Measurements from ENCODE around the gene ARID3A. TPM values are rescaled to one million over a fixed set of nuclear protein-coding genes. Genes with fewer than 3 reads are reported as not detected.

The ARID3A gene
- total and polyA plus RNA-seq, 12 donors: 3.0 to 11.7 (median 5.0) TPM

- intact Hi-C loops (cut with DNase I): no loop called here
- ATAC-seq: no peak
- H3K4me1 ChIP-seq: peaks cover 51 to 63% (median 54%) of the 10 kb centered on the region in 9 donors
- no peaks in the 10 kb centered on the region for H3K27me3 ChIP-seq
- H3K4me3 ChIP-seq: no peak overlapping the region
- H3K36me3 ChIP-seq: peaks cover 0 to 60% (median 37%) of the 10 kb centered on the region in 9 donors
- DNase-seq: no peak
- no peak for TF ChIP-seq CTCF (IDR thresholded peaks at IDR 0.05)
- peak overlapping the region in 1 of 10 donors; percentile 52 for H3K27ac ChIP-seq
- 87 to 89% methylated on average over 29 of the region's 29 CpGs for WGBS, 2 donors
- H3K9me3 ChIP-seq: no peaks in the 10 kb centered on the region
These were observed 89.4 kb downstream of the ARID3A start for GRCh38 chr19:1015061-1015781.

- no peaks in the 10 kb centered on the region for H3K9me3 ChIP-seq
- 58 to 63% methylated on average over 31 of the region's 31 CpGs for WGBS, 2 donors
- DNase-seq: no peak
- H3K36me3 ChIP-seq: peaks cover 0 to 52% (median 30%) of the 10 kb centered on the region in 9 donors
- peak overlapping the region in 7 of 10 donors; percentile 5 to 52 (median 29) for H3K27ac ChIP-seq
- intact Hi-C loops (cut with DNase I): no loop called here
- no peaks in the 10 kb centered on the region for H3K27me3 ChIP-seq
- peak overlapping the region in 1 of 10 donors; percentile 23 for H3K4me3 ChIP-seq
- TF ChIP-seq CTCF (IDR thresholded peaks at IDR 0.05): no peak
- peaks cover 51 to 63% (median 55%) of the 10 kb centered on the region in 9 donors for H3K4me1 ChIP-seq
- ATAC-seq: no peak
These were observed 90.2 kb downstream of the ARID3A start for GRCh38 chr19:1015782-1016646.

- no peak for TF ChIP-seq CTCF (IDR thresholded peaks at IDR 0.05)
- DNase-seq (no peak), ATAC-seq (peak in 1 of 8 donors; percentile 0)
- H3K4me3 ChIP-seq: peak overlapping the region in 3 of 10 donors; percentile 23 to 25 (median 25)
- H3K27ac ChIP-seq: peak overlapping the region in 8 of 10 donors; percentile 5 to 53 (median 38)
- no peaks in the 10 kb centered on the region for H3K27me3 ChIP-seq
- intact Hi-C loops (cut with DNase I): no loop called here
- WGBS, 2 donors: 29 to 32% methylated on average over 12 of the region's 12 CpGs
- no peaks in the 10 kb centered on the region for H3K9me3 ChIP-seq
- H3K36me3 ChIP-seq: peaks cover 0 to 46% (median 24%) of the 10 kb centered on the region in 9 donors
- H3K4me1 ChIP-seq: peaks cover 52 to 69% (median 57%) of the 10 kb centered on the region in 9 donors
These were observed 90.8 kb downstream of the ARID3A start for GRCh38 chr19:1016647-1017114.

Data from heart right ventricle (tissue), 16 donors.